NT2/D1 (cell line): ENCODE data around the gene NTRK2.

Experiments
- SUZ12 ChIP-seq: IDR thresholded peaks from 2 replicates; pipeline ENCODE4 v1.6.1; 2011; ENCODE audit not compliant: insufficient read length, insufficient read depth; ENCODE audit errors: extremely low read depth
- YY1 ChIP-seq: IDR thresholded peaks from 2 replicates; pipeline ENCODE4 v1.6.1; 2011; ENCODE audit not compliant: insufficient read length, insufficient read depth
- ZNF274 ChIP-seq: IDR thresholded peaks from 2 replicates; pipeline ENCODE4 v1.6.1; 2011; ENCODE audit warnings: mild to moderate bottlenecking, low read depth, low read length

- TF ChIP-seq SUZ12 (no peak), ZNF274 (no peak), YY1 (no peak)
Observed at GRCh38 chr9:84758817-84759216, 89.3 kb downstream of the NTRK2 start.
